Glutamatergic neuron (in vitro differentiated cells): Measurements from ENCODE around the gene PRMT3. TPM values are rescaled to one million over a fixed set of nuclear protein-coding genes. Genes with fewer than 3 reads are reported as not detected.

Experiments
- DNase-seq: peaks from one replicate; pipeline ENCODE4 v3.0.0; 2022
- H3K27ac Mint-ChIP-seq: one replicate; pipeline ENCODE4 v1.8.0; 2020; ENCODE audit warnings: mild to moderate bottlenecking, mixed read lengths, inconsistent platforms; ENCODE audit not compliant: unreplicated experiment
- H3K27me3 Mint-ChIP-seq: one replicate; pipeline ENCODE4 v1.8.0; 2020; ENCODE audit warnings: mild to moderate bottlenecking, moderate library complexity, mixed read lengths, inconsistent platforms; ENCODE audit not compliant: unreplicated experiment
- H3K36me3 Mint-ChIP-seq: one replicate; pipeline ENCODE4 v1.8.0; 2020; ENCODE audit warnings: mild to moderate bottlenecking, mixed read lengths, inconsistent platforms; ENCODE audit not compliant: unreplicated experiment
- H3K4me1 Mint-ChIP-seq: one replicate; pipeline ENCODE4 v1.8.0; 2020; ENCODE audit warnings: mild to moderate bottlenecking, low read depth, mixed read lengths, inconsistent platforms; ENCODE audit not compliant: unreplicated experiment
- H3K4me3 Mint-ChIP-seq: one replicate; pipeline ENCODE4 v1.8.0; 2020; ENCODE audit warnings: mild to moderate bottlenecking, mixed read lengths, inconsistent platforms; ENCODE audit not compliant: unreplicated experiment
- H3K9me3 Mint-ChIP-seq: one replicate; pipeline ENCODE4 v1.8.0; 2020; ENCODE audit warnings: mild to moderate bottlenecking, moderate library complexity, mixed read lengths, inconsistent platforms; ENCODE audit not compliant: unreplicated experiment
- CTCF ChIP-seq: fragments of 200-600 bp; sonication (generic); IDR thresholded peaks from one replicate; pipeline ENCODE4 v1.5.0; 2021; ENCODE audit not compliant: partially characterized antibody, unreplicated experiment
- total RNA-seq: library from RNA; stranded (reverse); fragmentation: NEBNext Ultra II Directional; extraction: Animal tissue kit (Norgen Biotek cat#: 25700); gene quantifications from one replicate; pipeline ENCODE4 v1.2.1, GENCODE V29; 2021; ENCODE audit not compliant: unreplicated experiment

The PRMT3 gene
- total RNA-seq, 1 donor from 2014 or later: 11.2 TPM

- H3K36me3 Mint-ChIP-seq: no peaks in the 10 kb centered on the region
- TF ChIP-seq CTCF: no peak
- no peaks in the 10 kb centered on the region for H3K4me1 Mint-ChIP-seq
- no peak for DNase-seq
- no peak overlapping the region for H3K27ac Mint-ChIP-seq
- H3K9me3 Mint-ChIP-seq: no peaks in the 10 kb centered on the region
- H3K27me3 Mint-ChIP-seq: no peaks in the 10 kb centered on the region
- no peak overlapping the region for H3K4me3 Mint-ChIP-seq
Measured at GRCh38 chr11:20444535-20444934, 57.0 kb downstream of the PRMT3 start.

DNA sequence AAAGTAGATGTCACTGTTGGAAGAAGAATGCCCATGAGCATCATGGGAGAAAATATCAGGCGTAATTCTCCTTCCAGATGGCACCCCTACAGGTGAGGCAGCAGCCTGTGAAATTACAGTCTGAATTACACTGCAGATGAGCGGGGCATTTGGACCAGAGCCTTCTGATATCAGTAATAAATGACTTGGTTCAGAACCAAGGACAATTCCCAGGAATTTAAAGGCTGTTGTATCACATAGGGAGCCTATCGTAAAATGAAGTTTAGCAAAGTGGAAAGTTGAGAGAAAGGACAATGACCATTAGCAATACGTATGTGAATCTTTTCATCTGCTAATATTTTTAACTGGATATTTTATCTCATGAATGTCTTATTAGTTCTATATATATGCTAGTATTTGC is 61.3 kb downstream of the PRMT3 start:
- no peaks in the 10 kb centered on the region for H3K9me3 Mint-ChIP-seq
- DNase-seq: no peak
- H3K36me3 Mint-ChIP-seq: no peaks in the 10 kb centered on the region
- H3K27me3 Mint-ChIP-seq: no peaks in the 10 kb centered on the region
- H3K4me1 Mint-ChIP-seq: no peaks in the 10 kb centered on the region
- TF ChIP-seq CTCF: no peak
- H3K4me3 Mint-ChIP-seq: no peak overlapping the region
- no peak overlapping the region for H3K27ac Mint-ChIP-seq

DNA sequence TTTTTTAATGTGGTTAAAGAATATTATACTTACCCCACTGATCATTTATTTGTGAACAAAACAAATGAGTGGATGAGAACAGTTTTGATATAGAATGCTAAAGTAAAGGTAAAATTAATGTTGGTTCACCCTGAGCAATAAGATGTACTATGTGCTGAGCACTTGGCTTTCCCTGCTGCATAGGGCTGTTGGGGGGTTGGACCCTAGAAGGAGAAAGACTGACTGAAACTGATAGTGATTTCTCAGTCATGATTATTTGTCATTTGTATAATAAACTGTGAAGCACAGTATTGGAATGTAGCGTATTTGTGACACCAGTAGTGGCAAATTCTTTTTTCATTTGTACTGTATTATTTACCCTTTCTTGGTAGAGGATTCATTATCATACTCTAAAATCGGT is 63.3 kb downstream of the PRMT3 start:
- Mint-ChIP-seq H3K27me3 (no peaks in the 10 kb centered on the region), H3K36me3 (no peaks in the 10 kb centered on the region), H3K4me1 (no peaks in the 10 kb centered on the region), H3K27ac (no peak overlapping the region), H3K9me3 (no peaks in the 10 kb centered on the region), H3K4me3 (no peak overlapping the region)
- no peak for DNase-seq
- no peak for TF ChIP-seq CTCF

DNA sequence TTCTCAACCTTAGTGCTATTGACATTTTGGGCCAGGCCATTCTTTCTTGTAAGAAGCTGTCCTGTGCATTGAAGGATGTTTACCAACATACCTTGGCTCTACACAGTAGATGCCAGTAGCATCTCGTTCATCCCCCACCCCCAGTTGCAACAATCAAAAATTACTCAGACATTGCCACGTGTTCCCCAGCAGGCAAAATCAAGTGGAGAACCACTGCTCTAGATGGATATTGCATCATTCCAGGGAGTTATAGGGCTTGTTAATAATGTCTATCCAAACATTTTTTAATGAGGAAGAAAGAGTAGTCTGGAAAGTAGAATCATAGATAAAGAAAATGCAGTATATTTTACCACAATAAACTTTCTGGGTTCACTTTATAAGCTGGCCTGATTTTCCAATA is 64.1 kb downstream of the PRMT3 start:
- no peak overlapping the region for H3K4me3 Mint-ChIP-seq
- H3K4me1 Mint-ChIP-seq: no peaks in the 10 kb centered on the region
- no peaks in the 10 kb centered on the region for H3K36me3 Mint-ChIP-seq
- no peaks in the 10 kb centered on the region for H3K9me3 Mint-ChIP-seq
- no peak for DNase-seq
- H3K27ac Mint-ChIP-seq: no peak overlapping the region
- no peak for TF ChIP-seq CTCF
- no peaks in the 10 kb centered on the region for H3K27me3 Mint-ChIP-seq

GRCh38 chr11:20452585-20452984 is 65.1 kb downstream of the PRMT3 start:
- DNase-seq: no peak
- no peaks in the 10 kb centered on the region for H3K36me3 Mint-ChIP-seq
- no peak for TF ChIP-seq CTCF
- no peak overlapping the region for H3K27ac Mint-ChIP-seq
- no peaks in the 10 kb centered on the region for H3K4me1 Mint-ChIP-seq
- H3K4me3 Mint-ChIP-seq: no peak overlapping the region
- H3K9me3 Mint-ChIP-seq: no peaks in the 10 kb centered on the region
- H3K27me3 Mint-ChIP-seq: no peaks in the 10 kb centered on the region
